CD4-positive, alpha-beta T cell (primary cell): Measurements from ENCODE around the gene PTCD1. TPM values are rescaled to one million over a fixed set of nuclear protein-coding genes. Genes with fewer than 3 reads are reported as not detected.

ENCODE experiments used
- ATAC-seq: fragments of 200-7000 bp; cut with Tn5 transposase; one replicate; pipeline ENCODE4 v1.10.0; 2022; ENCODE audit warnings: mild to moderate bottlenecking; ENCODE audit not compliant: poor library complexity
- CTCF ChIA-PET: fragments of 350-600 bp; sonication (Branson Sonifier 250); formaldehyde crosslinking; loops from one replicate; lab custom pipeline; 2021; ENCODE audit warnings: antibody characterized with exemption, inconsistent platforms; lab: Charles Lee
- POLR2A ChIA-PET: fragments of 350-600 bp; sonication (Branson Sonifier 250); formaldehyde crosslinking; loops from one replicate; lab custom pipeline; 2021; ENCODE audit warnings: antibody characterized with exemption, inconsistent platforms; lab: Charles Lee
- DNase-seq, 14 experiments: peaks; one replicate each; pipeline ENCODE4 v3.0.0-alpha.2; 2013 to 2020; ENCODE audit warnings: mixed read lengths in 2 of 14
- H3K27ac ChIP-seq, 2 donors: one replicate each; pipeline versions ENCODE4 v1.5.1 to v1.7.0; 2013; ENCODE audit warnings: low read length in 2 of 2, low read depth in 1 of 2, mild to moderate bottlenecking in 1 of 2
- H3K27me3 ChIP-seq, 2 experiments: 1 replicate in 1 of 2; 2 replicates in 1 of 2; pipeline versions ENCODE4 v1.6.1 to v1.7.0; 2013; ENCODE audit warnings: low read length in 2 of 2, control low read depth in 1 of 2, mild to moderate bottlenecking in 1 of 2, moderate library complexity in 1 of 2; ENCODE audit not compliant: insufficient read depth in 2 of 2, control insufficient read depth in 1 of 2
- H3K36me3 ChIP-seq: one replicate; pipeline ENCODE4 v1.6.1; 2013; ENCODE audit warnings: low read length, control low read depth; ENCODE audit not compliant: insufficient read depth
- H3K4me1 ChIP-seq: one replicate; pipeline ENCODE4 v1.6.1; 2013; ENCODE audit warnings: low read length, control low read depth; ENCODE audit not compliant: insufficient read depth
- H3K4me3 ChIP-seq: one replicate; pipeline ENCODE4 v1.5.1; 2013; ENCODE audit warnings: mild to moderate bottlenecking, low read length, moderate library complexity
- H3K9me3 ChIP-seq, 2 experiments: 1 replicate in 1 of 2; 2 replicates in 1 of 2; pipeline versions ENCODE4 v1.6.1 to v1.7.0; 2013; ENCODE audit warnings: low read length in 2 of 2, mild to moderate bottlenecking in 2 of 2, control low read depth in 1 of 2, moderate library complexity in 1 of 2; ENCODE audit not compliant: control insufficient read depth in 1 of 2, insufficient read depth in 1 of 2
- H3K27ac Mint-ChIP-seq: one replicate; pipeline ENCODE4 v1.8.0; 2020; ENCODE audit warnings: mixed read lengths
- H3K27me3 Mint-ChIP-seq: one replicate; pipeline ENCODE4 v1.8.0; 2021; ENCODE audit warnings: mixed read lengths
- H3K36me3 Mint-ChIP-seq: one replicate; pipeline ENCODE4 v1.8.0; 2021; ENCODE audit warnings: low read depth, mixed read lengths
- H3K4me1 Mint-ChIP-seq: one replicate; pipeline ENCODE4 v1.8.0; 2021; ENCODE audit warnings: low read depth, mixed read lengths
- H3K4me3 Mint-ChIP-seq: one replicate; pipeline ENCODE4 v1.8.0; 2020; ENCODE audit warnings: mild to moderate bottlenecking, mixed read lengths
- H3K9me3 Mint-ChIP-seq: one replicate; pipeline ENCODE4 v1.8.0; 2020; ENCODE audit warnings: mixed read lengths
- CTCF ChIP-seq: fragments of 200-600 bp; IDR thresholded peaks from one replicate; pipeline ENCODE4 v1.8.0; 2022; ENCODE audit warnings: antibody characterized with exemption, mild to moderate bottlenecking
- intact Hi-C, 2 experiments: fragments of 100-400 bp; cut with DNase I in 1 of 2; cut with micrococcal nuclease in 1 of 2; formaldehyde crosslinking; loops; one replicate each; pipeline versions ENCODE4 v1.15.1 to v1.9.0; 2023 to 2025; cut with DNase I, micrococcal nuclease
- total RNA-seq, 174 experiments: library from RNA in 2 of 174; stranded (reverse) in 2 of 174; gene quantifications; one replicate each; pipeline ENCODE4 v1.2.3 and lab custom pipeline; 2021 to 2026

The PTCD1 gene
- total RNA-seq, 2 experiments from 2014 or later, result 4.8 to 5.3 TPM

GRCh38 chr7:99386584-99387238 lies 51.9 kb downstream of the PTCD1 start:
- H3K36me3 Mint-ChIP-seq, result peaks cover 60% of the 10 kb centered on the region
- H3K4me3 Mint-ChIP-seq, result peak overlapping the region; percentile 67
- peak; percentile 82 for ATAC-seq

GRCh38 chr7:99385564-99385963 lies 53.0 kb downstream of the PTCD1 start:
- peaks cover 73% of the 10 kb centered on the region for H3K36me3 ChIP-seq
- H3K27ac ChIP-seq, result peak overlapping the region; percentile 29 to 41
- intact Hi-C loops, result no loop called here
- DNase-seq, result no peak
- H3K9me3 Mint-ChIP-seq, result no peaks in the 10 kb centered on the region
- peak overlapping the region; percentile 67 for H3K27ac Mint-ChIP-seq
- CTCF ChIA-PET, result interaction anchor here (1.7 kb wide), 1 partner anchor 16 kb away, joined by 5 read pairs; no protein-coding TSS in a partner anchor
- H3K4me1 ChIP-seq, result peaks cover 55% of the 10 kb centered on the region
- H3K36me3 Mint-ChIP-seq, result peaks cover 60% of the 10 kb centered on the region
- no peak for ATAC-seq
- POLR2A ChIA-PET, result interaction anchor here (2.7 kb wide), 1 partner anchor 22 kb away, joined by 9 read pairs; the partner anchor contains the start of genes BUD31 and PDAP1
- no peaks in the 10 kb centered on the region for H3K27me3 Mint-ChIP-seq
- no peak overlapping the region for H3K4me3 Mint-ChIP-seq
- H3K4me3 ChIP-seq, result no peak overlapping the region
- TF ChIP-seq CTCF, result no peak
- peaks cover 36% of the 10 kb centered on the region for H3K4me1 Mint-ChIP-seq
- H3K9me3 ChIP-seq, result no peaks in the 10 kb centered on the region
- no peaks in the 10 kb centered on the region for H3K27me3 ChIP-seq

More at GRCh38 chr7:99386584-99387238, 51.9 kb downstream of the PTCD1 start:
- Histone ChIP-seq H3K36me3 (peaks cover 77% of the 10 kb centered on the region), H3K4me3 (no peak overlapping the region), H3K9me3 (no peaks in the 10 kb centered on the region), H3K4me1 (peaks cover 47% of the 10 kb centered on the region), H3K27me3 (no peaks in the 10 kb centered on the region), H3K27ac (peak overlapping the region in 1 of 2 donors; percentile 31)
- peak in 7 of 14 experiments; percentile 16 to 76 (median 46) for DNase-seq
- intact Hi-C loops, result loop anchor here (1.0 kb wide), 1 partner anchor 21 kb away; no protein-coding TSS in a partner anchor
- no peaks in the 10 kb centered on the region for H3K9me3 Mint-ChIP-seq
- H3K27ac Mint-ChIP-seq, result peak overlapping the region; percentile 81
- no peaks in the 10 kb centered on the region for H3K27me3 Mint-ChIP-seq
- ChIA-PET POLR2A (interaction anchor here (1.0 to 2.7 kb wide), 4 partner anchors 10 to 21 kb away, joined by 3 to 9 read pairs (median 5); partner anchors contain the start of genes BUD31 and PDAP1), CTCF (interaction anchor here (0.5 to 1.7 kb wide), 7 partner anchors 9 to 173 kb away, joined by 3 to 13 read pairs (median 3); no protein-coding TSS in a partner anchor)
- TF ChIP-seq CTCF, result no peak
- peaks cover 27% of the 10 kb centered on the region for H3K4me1 Mint-ChIP-seq

- Mint-ChIP-seq H3K4me1 (peaks cover 47% of the 10 kb centered on the region), H3K36me3 (peaks cover 55% of the 10 kb centered on the region), H3K9me3 (no peaks in the 10 kb centered on the region), H3K27ac (peak overlapping the region; percentile 67), H3K4me3 (no peak overlapping the region), H3K27me3 (no peaks in the 10 kb centered on the region)
- CTCF ChIA-PET, result no interaction called here
- H3K9me3 ChIP-seq, result no peaks in the 10 kb centered on the region
- no peak for DNase-seq
- intact Hi-C loops, result no loop called here
- ATAC-seq, result no peak
- peaks cover 67% of the 10 kb centered on the region for H3K36me3 ChIP-seq
- peak overlapping the region in 1 of 2 donors; percentile 45 for H3K27ac ChIP-seq
- H3K4me1 ChIP-seq, result peaks cover 65% of the 10 kb centered on the region
- POLR2A ChIA-PET, result no interaction called here
- TF ChIP-seq CTCF, result no peak
- no peak overlapping the region for H3K4me3 ChIP-seq
- H3K27me3 ChIP-seq, result no peaks in the 10 kb centered on the region
Observed at GRCh38 chr7:99384523-99384922, 54.1 kb downstream of the PTCD1 start.
